ENCODE data around the gene PRCC. TPM values are rescaled to one million over a fixed set of nuclear protein-coding genes. Genes with fewer than 3 reads are reported as not detected.

The PRCC gene
- total and polyA plus RNA-seq, 2 of the 13 experiments (the other 11 are each of a cell fraction or from before 2014, with no cell fraction given): 24.2 to 40.5 TPM

GRCh38 chr1:156848461-156849150 is 81.3 kb downstream of the PRCC start:
- ATAC-seq: no peak
- Histone ChIP-seq H3K27me3 (ENCODE audit: control insufficient read depth in 1 of 2, insufficient read depth in 2 of 2, low read length in 2 of 2) (peaks cover 4 to 38% of the 10 kb centered on the region in 2 experiments; a peak in 2 of 5 replicates), H3K9me3 (ENCODE audit: low read length) (no peaks in the 10 kb centered on the region)
- TF ChIP-seq JARID2 (CRISPR knock-in tag; IDR thresholded peaks at IDR 0.05; ENCODE audit: insufficient replicate concordance) (no peak), BRCA1 (CRISPR knock-in tag; IDR thresholded peaks at IDR 0.05) (no peak), ZNF510 (CRISPR knock-in tag; IDR thresholded peaks at IDR 0.05; ENCODE audit: low read depth) (no peak), HNF4A (CRISPR knock-in tag; IDR thresholded peaks at IDR 0.05) (no peak), ZNF569 (CRISPR knock-in tag; IDR thresholded peaks at IDR 0.05; ENCODE audit: borderline replicate concordance) (no peak), CBX1 (IDR thresholded peaks at IDR 0.05; ENCODE audit: low read depth) (no peak)
- TF ChIP-seq, protein P1, sequence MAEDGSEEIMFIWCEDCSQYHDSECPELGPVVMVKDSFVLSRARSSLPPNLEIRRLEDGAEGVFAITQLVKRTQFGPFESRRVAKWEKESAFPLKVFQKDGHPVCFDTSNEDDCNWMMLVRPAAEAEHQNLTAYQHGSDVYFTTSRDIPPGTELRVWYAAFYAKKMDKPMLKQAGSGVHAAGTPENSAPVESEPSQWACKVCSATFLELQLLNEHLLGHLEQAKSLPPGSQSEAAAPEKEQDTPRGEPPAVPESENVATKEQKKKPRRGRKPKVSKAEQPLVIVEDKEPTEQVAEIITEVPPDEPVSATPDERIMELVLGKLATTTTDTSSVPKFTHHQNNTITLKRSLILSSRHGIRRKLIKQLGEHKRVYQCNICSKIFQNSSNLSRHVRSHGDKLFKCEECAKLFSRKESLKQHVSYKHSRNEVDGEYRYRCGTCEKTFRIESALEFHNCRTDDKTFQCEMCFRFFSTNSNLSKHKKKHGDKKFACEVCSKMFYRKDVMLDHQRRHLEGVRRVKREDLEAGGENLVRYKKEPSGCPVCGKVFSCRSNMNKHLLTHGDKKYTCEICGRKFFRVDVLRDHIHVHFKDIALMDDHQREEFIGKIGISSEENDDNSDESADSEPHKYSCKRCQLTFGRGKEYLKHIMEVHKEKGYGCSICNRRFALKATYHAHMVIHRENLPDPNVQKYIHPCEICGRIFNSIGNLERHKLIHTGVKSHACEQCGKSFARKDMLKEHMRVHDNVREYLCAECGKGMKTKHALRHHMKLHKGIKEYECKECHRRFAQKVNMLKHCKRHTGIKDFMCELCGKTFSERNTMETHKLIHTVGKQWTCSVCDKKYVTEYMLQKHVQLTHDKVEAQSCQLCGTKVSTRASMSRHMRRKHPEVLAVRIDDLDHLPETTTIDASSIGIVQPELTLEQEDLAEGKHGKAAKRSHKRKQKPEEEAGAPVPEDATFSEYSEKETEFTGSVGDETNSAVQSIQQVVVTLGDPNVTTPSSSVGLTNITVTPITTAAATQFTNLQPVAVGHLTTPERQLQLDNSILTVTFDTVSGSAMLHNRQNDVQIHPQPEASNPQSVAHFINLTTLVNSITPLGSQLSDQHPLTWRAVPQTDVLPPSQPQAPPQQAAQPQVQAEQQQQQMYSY (CRISPR knock-in tag; IDR thresholded peaks at IDR 0.05): no peak
- TF ChIP-seq, protein P2, sequence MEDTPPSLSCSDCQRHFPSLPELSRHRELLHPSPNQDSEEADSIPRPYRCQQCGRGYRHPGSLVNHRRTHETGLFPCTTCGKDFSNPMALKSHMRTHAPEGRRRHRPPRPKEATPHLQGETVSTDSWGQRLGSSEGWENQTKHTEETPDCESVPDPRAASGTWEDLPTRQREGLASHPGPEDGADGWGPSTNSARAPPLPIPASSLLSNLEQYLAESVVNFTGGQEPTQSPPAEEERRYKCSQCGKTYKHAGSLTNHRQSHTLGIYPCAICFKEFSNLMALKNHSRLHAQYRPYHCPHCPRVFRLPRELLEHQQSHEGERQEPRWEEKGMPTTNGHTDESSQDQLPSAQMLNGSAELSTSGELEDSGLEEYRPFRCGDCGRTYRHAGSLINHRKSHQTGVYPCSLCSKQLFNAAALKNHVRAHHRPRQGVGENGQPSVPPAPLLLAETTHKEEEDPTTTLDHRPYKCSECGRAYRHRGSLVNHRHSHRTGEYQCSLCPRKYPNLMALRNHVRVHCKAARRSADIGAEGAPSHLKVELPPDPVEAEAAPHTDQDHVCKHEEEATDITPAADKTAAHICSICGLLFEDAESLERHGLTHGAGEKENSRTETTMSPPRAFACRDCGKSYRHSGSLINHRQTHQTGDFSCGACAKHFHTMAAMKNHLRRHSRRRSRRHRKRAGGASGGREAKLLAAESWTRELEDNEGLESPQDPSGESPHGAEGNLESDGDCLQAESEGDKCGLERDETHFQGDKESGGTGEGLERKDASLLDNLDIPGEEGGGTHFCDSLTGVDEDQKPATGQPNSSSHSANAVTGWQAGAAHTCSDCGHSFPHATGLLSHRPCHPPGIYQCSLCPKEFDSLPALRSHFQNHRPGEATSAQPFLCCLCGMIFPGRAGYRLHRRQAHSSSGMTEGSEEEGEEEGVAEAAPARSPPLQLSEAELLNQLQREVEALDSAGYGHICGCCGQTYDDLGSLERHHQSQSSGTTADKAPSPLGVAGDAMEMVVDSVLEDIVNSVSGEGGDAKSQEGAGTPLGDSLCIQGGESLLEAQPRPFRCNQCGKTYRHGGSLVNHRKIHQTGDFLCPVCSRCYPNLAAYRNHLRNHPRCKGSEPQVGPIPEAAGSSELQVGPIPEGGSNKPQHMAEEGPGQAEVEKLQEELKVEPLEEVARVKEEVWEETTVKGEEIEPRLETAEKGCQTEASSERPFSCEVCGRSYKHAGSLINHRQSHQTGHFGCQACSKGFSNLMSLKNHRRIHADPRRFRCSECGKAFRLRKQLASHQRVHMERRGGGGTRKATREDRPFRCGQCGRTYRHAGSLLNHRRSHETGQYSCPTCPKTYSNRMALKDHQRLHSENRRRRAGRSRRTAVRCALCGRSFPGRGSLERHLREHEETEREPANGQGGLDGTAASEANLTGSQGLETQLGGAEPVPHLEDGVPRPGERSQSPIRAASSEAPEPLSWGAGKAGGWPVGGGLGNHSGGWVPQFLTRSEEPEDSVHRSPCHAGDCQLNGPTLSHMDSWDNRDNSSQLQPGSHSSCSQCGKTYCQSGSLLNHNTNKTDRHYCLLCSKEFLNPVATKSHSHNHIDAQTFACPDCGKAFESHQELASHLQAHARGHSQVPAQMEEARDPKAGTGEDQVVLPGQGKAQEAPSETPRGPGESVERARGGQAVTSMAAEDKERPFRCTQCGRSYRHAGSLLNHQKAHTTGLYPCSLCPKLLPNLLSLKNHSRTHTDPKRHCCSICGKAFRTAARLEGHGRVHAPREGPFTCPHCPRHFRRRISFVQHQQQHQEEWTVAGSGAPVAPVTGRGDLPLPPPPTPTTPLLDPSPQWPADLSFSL (CRISPR knock-in tag; IDR thresholded peaks at IDR 0.05): no peak

More at GRCh38 chr1:156848461-156849150, 81.3 kb downstream of the PRCC start:
- H3K36me3 ChIP-seq (replicated peaks in 1 of 2; ENCODE audit: control insufficient read depth in 1 of 2, insufficient read depth in 2 of 2, low read length in 2 of 2): no peaks in the 10 kb centered on the region
- no peak for FAIRE-seq
- BruUV-seq (replicated peaks): no TSS peak
- H2AFZ ChIP-seq (ENCODE audit: low read length): no peak overlapping the region
- no peaks in the 10 kb centered on the region for H3K79me2 ChIP-seq (ENCODE audit: insufficient read depth, low read length)
- no peak overlapping the region for H3K4me3 ChIP-seq (replicated peaks in 1 of 3; ENCODE audit: insufficient read depth in 1 of 3, low read depth in 2 of 3, low read length in 3 of 3)
- WGBS (ENCODE audit: low lambda C conversion rate): 40% methylated on average over 9 of the region's 36 CpGs
- no peak for DNase-seq (ENCODE audit: low spot score)
- no peaks in the 10 kb centered on the region for H4K20me1 ChIP-seq (ENCODE audit: insufficient read depth, low read length)
- in situ Hi-C loops (cut with HindIII; ENCODE audit: extremely low pct_ligation_motif_present, low pct_unique_long_range_greater_than_20kb) (no loop called here), intact Hi-C loops (cut with micrococcal nuclease; ENCODE audit: unreplicated experiment) (no loop called here)
- H3K4me2 ChIP-seq (ENCODE audit: low read depth, low read length): no peak overlapping the region
- H3K4me1 ChIP-seq (ENCODE audit: insufficient read depth, low read length): peaks cover 15% of the 10 kb centered on the region
- no peak overlapping the region for H3K9ac ChIP-seq (ENCODE audit: insufficient read depth, low read depth, low read length)
- no peak overlapping the region for H3K27ac ChIP-seq (ENCODE audit: extremely low read length, insufficient read depth, low read length)
- POLR2A ChIA-PET: no interaction called here
- CTCF ChIA-PET (ENCODE audit: low intra/inter-chr PET ratio, low total read pairs): no interaction called here
